Caco-2 (cell line): ENCODE data around the gene CPLX1. TPM values are rescaled to one million over a fixed set of nuclear protein-coding genes. Genes with fewer than 3 reads are reported as not detected.

ENCODE experiments used
- BruUV-seq: library from RNA; stranded (reverse); fragments of 400-500 nt; replicated peaks from 2 replicates; lab custom pipeline; 2021; lab: Mats Ljungman, UMichigan
- CTCF ChIA-PET: fragments of 300-600 bp; sonication (Branson Sonifier 250); formaldehyde crosslinking; loops from one replicate; lab custom pipeline; 2022; ENCODE audit warnings: antibody characterized with exemption; lab: Charles Lee
- POLR2A ChIA-PET: fragments of 300-600 bp; sonication (Branson Sonifier 250); formaldehyde crosslinking; loops from one replicate; lab custom pipeline; 2022; ENCODE audit warnings: antibody characterized with exemption; lab: Charles Lee
- DNase-seq, 2 experiments: peaks; one replicate each; pipeline versions ENCODE4 v3.0.0 to v3.0.0-alpha.2; 2020 to 2022
- H3K27me3 ChIP-seq: replicated peaks from 2 replicates; pipeline ENCODE4 v1.6.0; 2011; ENCODE audit warnings: low read length; ENCODE audit not compliant: control insufficient read depth, insufficient read depth
- H3K36me3 ChIP-seq: 2 replicates; pipeline ENCODE4 v1.5.1; 2011; ENCODE audit warnings: low read length; ENCODE audit not compliant: control insufficient read depth, insufficient read depth
- H3K4me1 ChIP-seq: fragments of 250-450 bp; sonication (Bioruptor Pico); 2 replicates; pipeline ENCODE4 v1.5.1; 2020; ENCODE audit warnings: mild to moderate bottlenecking
- H3K4me3 ChIP-seq: 2 replicates; pipeline ENCODE4 v1.5.1; 2011; ENCODE audit warnings: low read depth, mild to moderate bottlenecking, control low read depth, low read length
- H3K9me3 ChIP-seq: fragments of 250-450 bp; sonication (Bioruptor Pico); 2 replicates; pipeline ENCODE4 v1.5.1; 2020; ENCODE audit warnings: mild to moderate bottlenecking, moderate library complexity
- H3K27ac Mint-ChIP-seq: one replicate; pipeline ENCODE4 v1.8.0; 2022; ENCODE audit warnings: mixed read lengths; ENCODE audit not compliant: unreplicated experiment
- H3K27me3 Mint-ChIP-seq: one replicate; pipeline ENCODE4 v1.8.0; 2022; ENCODE audit warnings: mixed read lengths; ENCODE audit not compliant: insufficient read depth, unreplicated experiment
- H3K36me3 Mint-ChIP-seq: one replicate; pipeline ENCODE4 v1.8.0; 2022; ENCODE audit warnings: mild to moderate bottlenecking, mixed read lengths; ENCODE audit not compliant: insufficient read depth, unreplicated experiment
- H3K4me1 Mint-ChIP-seq: one replicate; pipeline ENCODE4 v1.8.0; 2022; ENCODE audit warnings: low read depth, mixed read lengths; ENCODE audit not compliant: unreplicated experiment
- H3K4me3 Mint-ChIP-seq: one replicate; pipeline ENCODE4 v1.8.0; 2022; ENCODE audit warnings: mild to moderate bottlenecking, moderate library complexity, mixed read lengths; ENCODE audit not compliant: unreplicated experiment
- H3K9me3 Mint-ChIP-seq: one replicate; pipeline ENCODE4 v1.8.0; 2022; ENCODE audit warnings: mixed read lengths; ENCODE audit not compliant: unreplicated experiment
- CTCF ChIP-seq, 2 experiments: fragments of 200-600 bp in 1 of 2; IDR thresholded peaks; 1 replicate in 1 of 2; 2 replicates in 1 of 2; pipeline versions ENCODE4 v1.5.1 to v1.8.0; 2011 to 2022; ENCODE audit warnings: antibody characterized with exemption in 1 of 2, control low read depth in 1 of 2, inconsistent platforms in 1 of 2, low read depth in 1 of 2, low read length in 1 of 2, mild to moderate bottlenecking in 1 of 2, moderate library complexity in 1 of 2; ENCODE audit not compliant: insufficient read depth in 1 of 2, severe bottlenecking in 1 of 2, unreplicated experiment in 1 of 2
- intact Hi-C: fragments of 100-400 bp; cut with micrococcal nuclease; formaldehyde crosslinking; loops from one replicate; pipeline ENCODE4 v1.10.0; 2022; ENCODE audit not compliant: unreplicated experiment
- total RNA-seq: library from RNA; stranded (reverse); gene quantifications from 2 replicates; pipeline ENCODE4 v1.2.3, GENCODE V29; 2022

The CPLX1 gene
- total RNA-seq, 1 experiment from 2014 or later: 20.9 TPM

GRCh38 chr4:790466-790820 lies 35.5 kb downstream of the CPLX1 start:
- intact Hi-C loops: no loop called here
- no peak overlapping the region for H3K27ac Mint-ChIP-seq
- Histone ChIP-seq H3K36me3 (no peaks in the 10 kb centered on the region), H3K4me1 (no peaks in the 10 kb centered on the region), H3K27me3 (no peaks in the 10 kb centered on the region), H3K4me3 (no peak overlapping the region), H3K9me3 (no peaks in the 10 kb centered on the region)
- H3K36me3 Mint-ChIP-seq: peaks cover 61% of the 10 kb centered on the region
- no peak for DNase-seq
- ChIA-PET POLR2A (no interaction called here), CTCF (no interaction called here)
- no peak overlapping the region for H3K4me3 Mint-ChIP-seq
- no peaks in the 10 kb centered on the region for H3K27me3 Mint-ChIP-seq
- H3K4me1 Mint-ChIP-seq: peaks cover 7% of the 10 kb centered on the region
- no peaks in the 10 kb centered on the region for H3K9me3 Mint-ChIP-seq
- no TSS peak for BruUV-seq
- no peak for TF ChIP-seq CTCF (IDR thresholded peaks at IDR 0.05; ENCODE audit: insufficient read depth in 1 of 2, low read depth in 1 of 2, low read length in 1 of 2, severe bottlenecking in 1 of 2, unreplicated experiment in 1 of 2)

DNA sequence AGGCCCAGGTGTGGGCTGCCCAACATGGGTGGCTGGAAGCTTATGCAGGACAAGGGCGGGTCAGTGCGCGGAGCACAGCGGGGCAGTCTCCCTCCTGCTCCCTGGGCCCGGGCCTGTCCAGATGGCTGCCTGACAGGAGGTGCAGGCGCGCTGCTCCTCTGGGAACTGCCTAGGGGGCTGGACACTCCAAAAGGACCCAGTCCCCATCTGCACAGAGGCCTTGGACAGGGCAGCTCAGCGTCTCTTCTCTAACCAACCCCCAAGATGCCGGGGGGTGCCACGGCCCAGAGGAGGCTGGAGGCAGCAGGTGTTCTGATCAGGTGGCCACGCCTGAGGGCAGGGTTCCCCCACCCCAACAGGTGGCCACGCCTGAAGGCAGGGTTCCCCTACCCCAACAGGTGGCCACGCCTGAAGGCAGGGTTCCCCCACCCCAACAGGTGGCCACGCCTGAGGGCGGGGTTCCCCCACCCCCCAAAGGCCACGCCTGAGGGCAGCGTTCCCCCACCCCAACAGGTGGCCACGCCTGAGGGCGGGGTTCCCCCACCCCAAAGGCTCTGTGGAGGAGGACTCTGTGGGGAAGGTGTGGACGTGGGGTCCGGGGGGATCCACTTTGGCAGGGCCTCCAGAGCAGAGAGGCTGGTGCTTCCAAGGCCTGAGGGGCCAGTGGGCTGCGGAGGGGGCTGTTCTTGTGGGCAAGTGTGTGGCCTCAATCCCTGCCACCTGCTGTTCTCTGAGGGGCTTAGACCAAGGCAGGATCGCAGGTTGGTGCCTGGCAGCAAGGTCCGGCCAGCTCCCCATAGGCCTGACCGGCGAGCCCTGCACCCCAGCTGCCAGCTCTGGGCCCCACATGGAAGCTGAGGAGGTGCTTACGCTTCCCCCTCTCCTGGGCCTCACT lies 36.1 kb downstream of the CPLX1 start:
- Histone ChIP-seq H3K9me3 (no peaks in the 10 kb centered on the region), H3K27me3 (no peaks in the 10 kb centered on the region), H3K4me1 (no peaks in the 10 kb centered on the region; the same call in 1 of the 2 replicates), H3K36me3 (no peaks in the 10 kb centered on the region), H3K4me3 (no peak overlapping the region)
- no peak for TF ChIP-seq CTCF (IDR thresholded peaks at IDR 0.05; ENCODE audit: insufficient read depth in 1 of 2, low read depth in 1 of 2, low read length in 1 of 2, severe bottlenecking in 1 of 2, unreplicated experiment in 1 of 2)
- H3K27ac Mint-ChIP-seq: no peak overlapping the region
- no TSS peak for BruUV-seq
- no peak overlapping the region for H3K4me3 Mint-ChIP-seq
- no peaks in the 10 kb centered on the region for H3K9me3 Mint-ChIP-seq
- ChIA-PET POLR2A (no interaction called here), CTCF (no interaction called here)
- H3K4me1 Mint-ChIP-seq: peaks cover 8% of the 10 kb centered on the region
- DNase-seq: no peak
- H3K36me3 Mint-ChIP-seq: peaks cover 64% of the 10 kb centered on the region
- no peaks in the 10 kb centered on the region for H3K27me3 Mint-ChIP-seq
- intact Hi-C loops: no loop called here

- Histone ChIP-seq H3K27me3 (no peaks in the 10 kb centered on the region), H3K4me1 (no peaks in the 10 kb centered on the region; the same call in 1 of the 2 replicates), H3K4me3 (no peak overlapping the region), H3K36me3 (no peaks in the 10 kb centered on the region), H3K9me3 (no peaks in the 10 kb centered on the region)
- Mint-ChIP-seq H3K4me3 (no peak overlapping the region), H3K4me1 (peaks cover 19% of the 10 kb centered on the region), H3K36me3 (peaks cover 66% of the 10 kb centered on the region), H3K27me3 (no peaks in the 10 kb centered on the region), H3K9me3 (no peaks in the 10 kb centered on the region), H3K27ac (no peak overlapping the region)
- DNase-seq: no peak
- no TSS peak for BruUV-seq
- intact Hi-C loops: no loop called here
- POLR2A ChIA-PET: no interaction called here
- CTCF ChIA-PET: no interaction called here
- no peak for TF ChIP-seq CTCF (IDR thresholded peaks at IDR 0.05; ENCODE audit: insufficient read depth in 1 of 2, low read depth in 1 of 2, low read length in 1 of 2, severe bottlenecking in 1 of 2, unreplicated experiment in 1 of 2)
Measured at GRCh38 chr4:788636-789297, 37.2 kb downstream of the CPLX1 start.
